Peyer's patch (tissue), 4 donors: ENCODE results near the gene KPNA4. TPM values are rescaled to one million over a fixed set of nuclear protein-coding genes. Genes with fewer than 3 reads are reported as not detected.

Experiments used
- DNase-seq, 3 donors: peaks; one replicate each; pipeline ENCODE4 v3.0.0-alpha.2; 2017 to 2019
- H3K27ac ChIP-seq, 4 donors: fragments of 200-600 bp; sonication (generic); one replicate each; pipeline ENCODE4 v1.5.1; 2016 to 2019
- H3K27me3 ChIP-seq, 2 donors: fragments of 200-600 bp; sonication (generic); one replicate each; pipeline ENCODE4 v1.5.1; 2019
- H3K36me3 ChIP-seq, 3 donors: fragments of 200-600 bp; sonication (generic); one replicate each; pipeline ENCODE4 v1.5.1; 2016 to 2019
- H3K4me1 ChIP-seq, 4 donors: fragments of 200-600 bp; sonication (generic); one replicate each; pipeline ENCODE4 v1.5.1; 2016 to 2019
- H3K4me3 ChIP-seq, 4 donors: fragments of 200-600 bp; sonication (generic); 1 replicate in 3 of 4; 2 replicates in 1 of 4; pipeline ENCODE4 v1.5.1; 2016 to 2019; ENCODE audit warnings: mild to moderate bottlenecking in 1 of 4
- H3K9me3 ChIP-seq, 4 donors: fragments of 200-600 bp; sonication (generic); one replicate each; pipeline ENCODE4 v1.5.1; 2016 to 2019; ENCODE audit warnings: mild to moderate bottlenecking in 1 of 4
- CTCF ChIP-seq, 6 experiments: fragments of 450-650 bp in 4 of 6; fragments of 200-600 bp in 2 of 6; sonication (generic) in 1 of 6; IDR thresholded peaks; one replicate each; pipeline ENCODE4 v1.5.1; 2017 to 2019; ENCODE audit warnings: antibody characterized with exemption in 6 of 6, mild to moderate bottlenecking in 3 of 6, moderate library complexity in 1 of 6
- POLR2A ChIP-seq, 2 donors: fragments of 450-650 bp; IDR thresholded peaks; one replicate each; pipeline ENCODE4 v1.5.1; 2017; ENCODE audit warnings: antibody characterized with exemption in 2 of 2, mild to moderate bottlenecking in 2 of 2, moderate library complexity in 2 of 2
- total RNA-seq, 4 donors: library from RNA; depleted of rRNA; stranded (reverse); fragments of >200 nt; gene quantifications; one replicate each; pipeline ENCODE4 v1.1.0, GENCODE V29; 2016

The KPNA4 gene
- total RNA-seq, 4 donors from 2014 or later = 15.2 to 20.5 (median 18.4) TPM

- H3K36me3 ChIP-seq = no peaks in the 10 kb centered on the region
- H3K27ac ChIP-seq = no peak overlapping the region
- no peaks in the 10 kb centered on the region for H3K4me1 ChIP-seq
- DNase-seq = no peak
- no peaks in the 10 kb centered on the region for H3K9me3 ChIP-seq
- no peak overlapping the region for H3K4me3 ChIP-seq
- H3K27me3 ChIP-seq = no peaks in the 10 kb centered on the region
- TF ChIP-seq CTCF (IDR thresholded peaks at IDR 0.05) = no peak
- no peak for TF ChIP-seq POLR2A (IDR thresholded peaks at IDR 0.05)
Measured at GRCh38 chr3:160544844-160545503, 20.4 kb downstream of the KPNA4 start.

GRCh38 chr3:160540551-160540950, 24.8 kb downstream of the KPNA4 start:
- no peaks in the 10 kb centered on the region for H3K4me1 ChIP-seq
- TF ChIP-seq CTCF (IDR thresholded peaks at IDR 0.05) (no peak), POLR2A (IDR thresholded peaks at IDR 0.05) (no peak)

GRCh38 chr3:160538895-160539294, 26.5 kb downstream of the KPNA4 start:
- Histone ChIP-seq H3K4me3 (no peak overlapping the region), H3K36me3 (peaks cover 0 to 7% (median 0%) of the 10 kb centered on the region in 3 donors), H3K4me1 (no peaks in the 10 kb centered on the region), H3K27me3 (no peaks in the 10 kb centered on the region), H3K9me3 (no peaks in the 10 kb centered on the region), H3K27ac (no peak overlapping the region)
- no peak for DNase-seq
- TF ChIP-seq POLR2A (IDR thresholded peaks at IDR 0.05) (no peak), CTCF (IDR thresholded peaks at IDR 0.05) (no peak)

More at GRCh38 chr3:160540551-160540950, 24.8 kb downstream of the KPNA4 start:
- Histone ChIP-seq H3K27me3 (no peaks in the 10 kb centered on the region), H3K36me3 (no peaks in the 10 kb centered on the region), H3K4me3 (no peak overlapping the region), H3K27ac (no peak overlapping the region), H3K9me3 (no peaks in the 10 kb centered on the region)
- no peak for DNase-seq

GRCh38 chr3:160537729-160538128, 27.6 kb downstream of the KPNA4 start:
- Histone ChIP-seq H3K27ac (no peak overlapping the region), H3K4me3 (no peak overlapping the region), H3K36me3 (peaks cover 0 to 13% (median 0%) of the 10 kb centered on the region in 3 donors), H3K4me1 (no peaks in the 10 kb centered on the region), H3K9me3 (no peaks in the 10 kb centered on the region), H3K27me3 (no peaks in the 10 kb centered on the region)
- DNase-seq = no peak
- no peak for TF ChIP-seq POLR2A (IDR thresholded peaks at IDR 0.05)
- TF ChIP-seq CTCF (IDR thresholded peaks at IDR 0.05) = no peak

GRCh38 chr3:160532371-160532770, 33.0 kb downstream of the KPNA4 start:
- Histone ChIP-seq H3K36me3 (peaks cover 0 to 53% (median 0%) of the 10 kb centered on the region in 3 donors), H3K27ac (no peak overlapping the region), H3K27me3 (no peaks in the 10 kb centered on the region), H3K9me3 (no peaks in the 10 kb centered on the region), H3K4me3 (no peak overlapping the region), H3K4me1 (no peaks in the 10 kb centered on the region)
- TF ChIP-seq CTCF (IDR thresholded peaks at IDR 0.05) = no peak
- TF ChIP-seq POLR2A (IDR thresholded peaks at IDR 0.05) = no peak
- DNase-seq = no peak
